ENCODE results near the gene CERS6.

DNA sequence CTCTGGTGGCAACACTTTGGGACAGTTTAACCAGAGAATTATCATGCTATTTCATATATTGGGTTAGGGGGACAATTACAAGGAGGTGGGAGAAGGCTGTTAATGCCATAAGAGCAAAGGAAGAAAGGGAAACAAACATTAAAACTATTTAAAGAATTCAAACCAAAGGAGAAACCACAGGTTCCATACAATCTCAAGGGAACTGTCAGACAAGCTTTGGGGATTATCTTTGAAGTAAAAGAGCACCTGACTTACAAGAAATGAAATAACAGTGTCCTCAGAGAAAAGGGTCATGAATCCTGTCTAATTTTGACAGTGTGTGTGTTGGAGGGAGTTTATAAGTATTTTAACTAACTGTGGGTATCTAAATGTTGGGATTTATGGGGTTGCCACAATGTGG lies 44.4 kb downstream of the CERS6 start:
- TF ChIP-seq, protein P1, sequence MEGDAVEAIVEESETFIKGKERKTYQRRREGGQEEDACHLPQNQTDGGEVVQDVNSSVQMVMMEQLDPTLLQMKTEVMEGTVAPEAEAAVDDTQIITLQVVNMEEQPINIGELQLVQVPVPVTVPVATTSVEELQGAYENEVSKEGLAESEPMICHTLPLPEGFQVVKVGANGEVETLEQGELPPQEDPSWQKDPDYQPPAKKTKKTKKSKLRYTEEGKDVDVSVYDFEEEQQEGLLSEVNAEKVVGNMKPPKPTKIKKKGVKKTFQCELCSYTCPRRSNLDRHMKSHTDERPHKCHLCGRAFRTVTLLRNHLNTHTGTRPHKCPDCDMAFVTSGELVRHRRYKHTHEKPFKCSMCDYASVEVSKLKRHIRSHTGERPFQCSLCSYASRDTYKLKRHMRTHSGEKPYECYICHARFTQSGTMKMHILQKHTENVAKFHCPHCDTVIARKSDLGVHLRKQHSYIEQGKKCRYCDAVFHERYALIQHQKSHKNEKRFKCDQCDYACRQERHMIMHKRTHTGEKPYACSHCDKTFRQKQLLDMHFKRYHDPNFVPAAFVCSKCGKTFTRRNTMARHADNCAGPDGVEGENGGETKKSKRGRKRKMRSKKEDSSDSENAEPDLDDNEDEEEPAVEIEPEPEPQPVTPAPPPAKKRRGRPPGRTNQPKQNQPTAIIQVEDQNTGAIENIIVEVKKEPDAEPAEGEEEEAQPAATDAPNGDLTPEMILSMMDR (IDR thresholded peaks at IDR 0.05), result no peak
- TF ChIP-seq, protein P2, sequence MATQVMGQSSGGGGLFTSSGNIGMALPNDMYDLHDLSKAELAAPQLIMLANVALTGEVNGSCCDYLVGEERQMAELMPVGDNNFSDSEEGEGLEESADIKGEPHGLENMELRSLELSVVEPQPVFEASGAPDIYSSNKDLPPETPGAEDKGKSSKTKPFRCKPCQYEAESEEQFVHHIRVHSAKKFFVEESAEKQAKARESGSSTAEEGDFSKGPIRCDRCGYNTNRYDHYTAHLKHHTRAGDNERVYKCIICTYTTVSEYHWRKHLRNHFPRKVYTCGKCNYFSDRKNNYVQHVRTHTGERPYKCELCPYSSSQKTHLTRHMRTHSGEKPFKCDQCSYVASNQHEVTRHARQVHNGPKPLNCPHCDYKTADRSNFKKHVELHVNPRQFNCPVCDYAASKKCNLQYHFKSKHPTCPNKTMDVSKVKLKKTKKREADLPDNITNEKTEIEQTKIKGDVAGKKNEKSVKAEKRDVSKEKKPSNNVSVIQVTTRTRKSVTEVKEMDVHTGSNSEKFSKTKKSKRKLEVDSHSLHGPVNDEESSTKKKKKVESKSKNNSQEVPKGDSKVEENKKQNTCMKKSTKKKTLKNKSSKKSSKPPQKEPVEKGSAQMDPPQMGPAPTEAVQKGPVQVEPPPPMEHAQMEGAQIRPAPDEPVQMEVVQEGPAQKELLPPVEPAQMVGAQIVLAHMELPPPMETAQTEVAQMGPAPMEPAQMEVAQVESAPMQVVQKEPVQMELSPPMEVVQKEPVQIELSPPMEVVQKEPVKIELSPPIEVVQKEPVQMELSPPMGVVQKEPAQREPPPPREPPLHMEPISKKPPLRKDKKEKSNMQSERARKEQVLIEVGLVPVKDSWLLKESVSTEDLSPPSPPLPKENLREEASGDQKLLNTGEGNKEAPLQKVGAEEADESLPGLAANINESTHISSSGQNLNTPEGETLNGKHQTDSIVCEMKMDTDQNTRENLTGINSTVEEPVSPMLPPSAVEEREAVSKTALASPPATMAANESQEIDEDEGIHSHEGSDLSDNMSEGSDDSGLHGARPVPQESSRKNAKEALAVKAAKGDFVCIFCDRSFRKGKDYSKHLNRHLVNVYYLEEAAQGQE (IDR thresholded peaks at IDR 0.05; ENCODE audit: insufficient read depth in 1 of 2, low read depth in 2 of 2, low read length in 1 of 2), result no peak
